Suprapubic skin (tissue), 4 donors: ENCODE data around the gene FRMD3.

ENCODE experiments used
- POLR2A ChIP-seq, 2 donors: fragments of 450-650 bp; IDR thresholded peaks; one replicate each; pipeline ENCODE4 v1.6.1; 2017; ENCODE audit warnings: antibody characterized with exemption in 2 of 2, mild to moderate bottlenecking in 2 of 2, moderate library complexity in 2 of 2
- POLR2AphosphoS5 ChIP-seq, 3 donors: sonication (generic); formaldehyde crosslinking; IDR thresholded peaks; one replicate each; pipeline ENCODE4 v1.6.1; 2017; ENCODE audit warnings: antibody characterized with exemption in 3 of 3
- TF ChIP-seq, protein P1 (sequence below), 2 donors: fragments of 200-600 bp in 1 of 2; fragments of 450-650 bp in 1 of 2; sonication (generic) in 1 of 2; IDR thresholded peaks; one replicate each; pipeline ENCODE4 v1.5.1; 2016 to 2019; ENCODE audit warnings: antibody characterized with exemption in 2 of 2, mild to moderate bottlenecking in 1 of 2, moderate library complexity in 1 of 2

DNA sequence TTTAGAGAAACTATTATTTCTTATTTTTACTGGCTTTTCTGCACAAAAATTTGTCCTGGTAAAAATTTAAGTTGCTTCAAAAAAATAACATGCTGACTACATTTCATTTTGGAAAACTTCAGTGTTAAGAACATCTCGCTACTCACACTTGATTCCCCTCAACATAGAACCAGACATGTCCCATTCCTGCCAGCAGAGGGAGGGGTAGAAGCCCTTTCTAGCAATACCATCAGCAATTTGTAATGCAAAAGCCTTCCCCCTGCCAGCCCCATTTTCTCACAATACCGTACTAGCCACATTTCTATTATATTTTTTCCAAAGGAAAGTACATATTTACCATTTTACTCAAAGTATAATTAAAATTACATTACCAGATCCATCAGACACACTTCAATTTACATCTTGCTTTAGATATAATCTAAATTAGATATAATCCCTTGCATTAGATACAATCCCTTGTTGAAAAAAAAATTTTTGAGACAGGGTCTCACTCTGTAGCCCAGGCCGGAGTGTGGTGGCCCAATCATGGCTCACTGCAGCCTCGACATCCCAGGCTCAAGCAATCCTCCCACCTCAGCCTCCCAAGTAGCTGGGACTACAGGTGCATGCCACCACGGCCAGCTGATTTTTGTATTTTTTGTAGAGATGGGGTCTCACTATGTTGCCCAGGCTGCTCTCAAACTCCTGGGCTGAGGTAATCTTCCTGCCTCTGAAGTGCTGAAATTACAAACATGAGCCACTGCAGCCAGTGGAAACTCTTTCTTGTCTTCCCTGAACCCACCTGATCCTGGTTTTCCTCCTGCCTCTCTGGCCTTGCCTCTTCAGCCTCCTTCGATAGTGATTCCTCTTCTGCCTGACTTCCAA, 45.2 kb upstream of the FRMD3 start:
- TF ChIP-seq, protein P1, sequence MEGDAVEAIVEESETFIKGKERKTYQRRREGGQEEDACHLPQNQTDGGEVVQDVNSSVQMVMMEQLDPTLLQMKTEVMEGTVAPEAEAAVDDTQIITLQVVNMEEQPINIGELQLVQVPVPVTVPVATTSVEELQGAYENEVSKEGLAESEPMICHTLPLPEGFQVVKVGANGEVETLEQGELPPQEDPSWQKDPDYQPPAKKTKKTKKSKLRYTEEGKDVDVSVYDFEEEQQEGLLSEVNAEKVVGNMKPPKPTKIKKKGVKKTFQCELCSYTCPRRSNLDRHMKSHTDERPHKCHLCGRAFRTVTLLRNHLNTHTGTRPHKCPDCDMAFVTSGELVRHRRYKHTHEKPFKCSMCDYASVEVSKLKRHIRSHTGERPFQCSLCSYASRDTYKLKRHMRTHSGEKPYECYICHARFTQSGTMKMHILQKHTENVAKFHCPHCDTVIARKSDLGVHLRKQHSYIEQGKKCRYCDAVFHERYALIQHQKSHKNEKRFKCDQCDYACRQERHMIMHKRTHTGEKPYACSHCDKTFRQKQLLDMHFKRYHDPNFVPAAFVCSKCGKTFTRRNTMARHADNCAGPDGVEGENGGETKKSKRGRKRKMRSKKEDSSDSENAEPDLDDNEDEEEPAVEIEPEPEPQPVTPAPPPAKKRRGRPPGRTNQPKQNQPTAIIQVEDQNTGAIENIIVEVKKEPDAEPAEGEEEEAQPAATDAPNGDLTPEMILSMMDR (IDR thresholded peaks at IDR 0.05): peak; percentile 65 to 66
- no peak for TF ChIP-seq POLR2A (IDR thresholded peaks at IDR 0.05)
- no peak for TF ChIP-seq POLR2AphosphoS5 (IDR thresholded peaks at IDR 0.05)
